Stimulated activated naive B cell treated with anti-CD40 and anti-IgM and Interleukin-4, amounts not matched to agents 10 μg/mL and 1 μg/mL and 100 μg/mL, for 72 hours (primary cell): Measurements from ENCODE around the gene GULP1.

ENCODE experiments used
- ATAC-seq, 2 donors: fragments of 150-1000 bp; cut with Tn5 transposase; replicated peaks; 2 replicates each; pipeline ENCODE4 v1.10.0; 2021; ENCODE audit warnings: moderate library complexity in 1 of 2
- DNase-seq: peaks from one replicate; pipeline ENCODE4 v3.0.0; 2021
- H3K27ac Mint-ChIP-seq: one replicate; pipeline ENCODE4 v1.8.0; 2022; ENCODE audit warnings: mild to moderate bottlenecking, mixed read lengths
- H3K27me3 Mint-ChIP-seq, 2 donors: one replicate each; pipeline ENCODE4 v1.8.0; 2022; ENCODE audit warnings: mixed read lengths in 2 of 2
- H3K36me3 Mint-ChIP-seq, 2 donors: one replicate each; pipeline ENCODE4 v1.8.0; 2022; ENCODE audit warnings: mixed read lengths in 2 of 2, mild to moderate bottlenecking in 1 of 2
- H3K4me1 Mint-ChIP-seq, 2 donors: one replicate each; pipeline ENCODE4 v1.8.0; 2022; ENCODE audit warnings: mixed read lengths in 2 of 2, mild to moderate bottlenecking in 1 of 2
- H3K4me3 Mint-ChIP-seq, 2 donors: one replicate each; pipeline ENCODE4 v1.8.0; 2022; ENCODE audit warnings: mild to moderate bottlenecking in 2 of 2, mixed read lengths in 2 of 2, moderate library complexity in 1 of 2
- H3K9me3 Mint-ChIP-seq, 2 donors: one replicate each; pipeline ENCODE4 v1.8.0; 2022; ENCODE audit warnings: mixed read lengths in 2 of 2, mild to moderate bottlenecking in 1 of 2

GULP1 gene

DNA sequence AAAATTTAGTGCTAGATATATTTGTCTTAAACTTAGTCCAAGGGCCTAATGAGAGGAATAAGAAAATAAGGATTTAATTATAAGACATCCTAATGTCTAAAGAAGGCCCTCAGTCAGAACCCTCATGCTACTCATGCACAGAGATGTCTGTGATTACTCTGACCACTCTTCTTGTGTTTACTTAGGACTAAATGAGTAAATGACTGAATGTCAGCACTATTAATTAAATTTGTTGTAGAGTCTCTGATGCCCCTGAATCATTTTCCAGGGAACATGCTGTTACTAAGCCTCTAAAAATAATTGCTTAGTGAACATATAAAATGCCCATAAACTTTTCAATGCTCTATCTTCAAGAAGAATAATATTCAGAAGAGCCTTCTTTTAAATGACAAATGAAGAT, 32.4 kb downstream of the GULP1 start:
- H3K9me3 Mint-ChIP-seq = peaks cover 3% of the 10 kb centered on the region in 2 donors
- no peaks in the 10 kb centered on the region for H3K36me3 Mint-ChIP-seq
- no peak for ATAC-seq
- H3K27ac Mint-ChIP-seq = no peak overlapping the region
- DNase-seq = no peak
- H3K4me3 Mint-ChIP-seq = no peak overlapping the region
- H3K27me3 Mint-ChIP-seq = no peaks in the 10 kb centered on the region
- no peaks in the 10 kb centered on the region for H3K4me1 Mint-ChIP-seq

DNA sequence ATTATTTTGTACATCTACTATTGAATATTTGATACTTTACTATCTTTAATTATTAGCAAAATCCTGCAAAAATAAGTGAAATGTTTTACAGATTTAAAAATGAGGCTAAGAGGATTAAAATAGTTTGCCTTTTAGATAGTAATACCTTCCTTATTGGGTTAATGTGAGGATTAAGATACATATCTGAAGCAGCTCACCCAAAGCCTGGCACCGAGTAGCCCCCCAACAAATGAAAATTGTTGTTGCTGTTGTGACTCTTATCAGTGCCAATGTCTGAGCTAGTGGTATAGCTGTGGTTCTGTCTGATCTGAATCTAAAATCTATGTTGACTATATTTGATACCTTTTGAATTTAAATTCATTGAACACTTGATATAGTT, 34.6 kb downstream of the GULP1 start:
- DNase-seq (no peak), ATAC-seq (no peak)
- Mint-ChIP-seq H3K4me3 (no peak overlapping the region), H3K27me3 (no peaks in the 10 kb centered on the region), H3K4me1 (no peaks in the 10 kb centered on the region), H3K9me3 (no peaks in the 10 kb centered on the region), H3K36me3 (no peaks in the 10 kb centered on the region), H3K27ac (no peak overlapping the region)

DNA sequence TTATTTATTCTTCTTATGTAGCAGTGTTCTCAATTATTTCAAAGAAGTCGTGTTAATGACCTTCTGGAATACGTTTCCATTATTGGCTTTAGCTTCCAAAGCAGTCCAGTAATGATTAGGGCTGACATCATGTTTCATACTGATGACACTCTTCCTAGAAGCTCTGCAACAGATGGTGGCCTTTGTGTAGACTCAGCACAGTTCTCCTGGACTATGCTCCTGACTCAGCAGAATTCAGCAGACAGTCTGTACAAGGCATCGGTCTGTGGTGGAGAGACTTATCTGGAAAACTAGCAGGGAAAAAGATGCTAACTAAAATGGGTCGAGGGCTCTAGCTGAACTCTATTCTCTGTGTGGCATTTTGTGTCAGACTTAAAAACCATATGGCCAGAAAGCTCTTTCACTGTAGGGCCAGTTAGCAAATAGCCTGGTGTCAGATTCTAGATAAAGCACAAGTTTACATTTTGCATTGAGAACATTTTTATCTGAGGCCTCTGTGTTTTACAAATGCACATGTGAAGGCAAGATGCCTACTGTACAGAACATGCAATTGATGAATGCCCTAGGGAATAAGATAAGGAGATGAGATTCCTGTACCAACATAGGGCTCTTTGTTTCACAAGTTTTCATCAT, 35.1 kb downstream of the GULP1 start:
- no peaks in the 10 kb centered on the region for H3K27me3 Mint-ChIP-seq
- no peak overlapping the region for H3K4me3 Mint-ChIP-seq
- DNase-seq = no peak
- no peak overlapping the region for H3K27ac Mint-ChIP-seq
- no peaks in the 10 kb centered on the region for H3K36me3 Mint-ChIP-seq
- no peaks in the 10 kb centered on the region for H3K9me3 Mint-ChIP-seq
- ATAC-seq = no peak
- H3K4me1 Mint-ChIP-seq = no peaks in the 10 kb centered on the region

DNA sequence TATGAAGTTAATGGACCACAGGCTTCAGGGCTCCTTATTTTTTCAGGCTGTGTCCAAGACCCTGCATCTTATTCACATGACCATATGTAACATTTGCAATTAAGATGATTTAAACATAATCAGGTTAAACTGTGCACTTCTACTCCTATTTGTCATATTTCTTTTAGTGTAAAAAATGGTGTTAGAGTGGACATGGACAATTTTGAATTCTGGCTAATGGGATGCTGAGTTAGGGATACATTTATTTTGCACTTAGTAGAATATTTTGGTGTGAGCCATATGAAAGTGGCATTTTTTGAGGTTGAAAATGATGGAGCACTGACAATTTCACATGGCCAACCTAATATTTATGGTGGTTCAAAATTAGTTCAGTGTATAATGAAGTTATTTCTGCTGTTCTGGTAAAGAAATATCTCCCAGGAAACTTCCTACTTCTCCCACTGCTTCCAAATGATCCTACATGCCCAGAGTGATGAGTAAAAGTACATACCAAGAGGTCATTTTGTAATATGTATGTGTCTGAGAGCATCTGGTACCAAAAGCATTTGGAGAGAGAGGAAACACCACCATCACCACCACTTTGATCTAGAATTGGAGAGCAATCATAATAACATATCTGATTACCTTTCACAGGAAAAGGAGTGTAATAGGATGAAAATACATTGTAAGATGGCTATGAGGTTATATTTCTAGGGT, 36.0 kb downstream of the GULP1 start:
- no peaks in the 10 kb centered on the region for H3K4me1 Mint-ChIP-seq
- no peaks in the 10 kb centered on the region for H3K36me3 Mint-ChIP-seq
- no peaks in the 10 kb centered on the region for H3K9me3 Mint-ChIP-seq
- no peak overlapping the region for H3K27ac Mint-ChIP-seq
- H3K27me3 Mint-ChIP-seq = no peaks in the 10 kb centered on the region
- DNase-seq (no peak), ATAC-seq (no peak)
- H3K4me3 Mint-ChIP-seq = no peak overlapping the region

DNA sequence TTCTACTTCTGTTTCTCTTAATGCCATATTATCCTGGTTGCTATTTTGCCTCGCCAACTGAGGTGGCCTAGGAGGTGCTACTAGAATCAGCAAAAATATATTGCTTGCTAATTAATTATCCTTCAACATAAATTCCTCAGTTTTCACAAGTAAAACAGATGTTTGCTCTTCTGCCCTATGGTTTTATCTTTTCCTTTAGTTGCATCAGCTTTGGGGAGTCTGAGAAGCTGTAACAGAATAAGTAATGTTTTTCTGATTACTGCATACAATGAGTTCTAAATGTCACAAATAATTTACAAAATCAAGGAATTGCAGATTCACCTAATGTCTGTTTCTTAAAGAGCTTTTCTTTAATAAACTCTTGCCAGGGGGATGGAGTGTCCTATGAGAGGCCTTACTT, 36.7 kb downstream of the GULP1 start:
- H3K4me3 Mint-ChIP-seq = no peak overlapping the region
- no peaks in the 10 kb centered on the region for H3K27me3 Mint-ChIP-seq
- DNase-seq (no peak), ATAC-seq (no peak)
- H3K36me3 Mint-ChIP-seq = no peaks in the 10 kb centered on the region
- no peak overlapping the region for H3K27ac Mint-ChIP-seq
- no peaks in the 10 kb centered on the region for H3K9me3 Mint-ChIP-seq
- no peaks in the 10 kb centered on the region for H3K4me1 Mint-ChIP-seq

DNA sequence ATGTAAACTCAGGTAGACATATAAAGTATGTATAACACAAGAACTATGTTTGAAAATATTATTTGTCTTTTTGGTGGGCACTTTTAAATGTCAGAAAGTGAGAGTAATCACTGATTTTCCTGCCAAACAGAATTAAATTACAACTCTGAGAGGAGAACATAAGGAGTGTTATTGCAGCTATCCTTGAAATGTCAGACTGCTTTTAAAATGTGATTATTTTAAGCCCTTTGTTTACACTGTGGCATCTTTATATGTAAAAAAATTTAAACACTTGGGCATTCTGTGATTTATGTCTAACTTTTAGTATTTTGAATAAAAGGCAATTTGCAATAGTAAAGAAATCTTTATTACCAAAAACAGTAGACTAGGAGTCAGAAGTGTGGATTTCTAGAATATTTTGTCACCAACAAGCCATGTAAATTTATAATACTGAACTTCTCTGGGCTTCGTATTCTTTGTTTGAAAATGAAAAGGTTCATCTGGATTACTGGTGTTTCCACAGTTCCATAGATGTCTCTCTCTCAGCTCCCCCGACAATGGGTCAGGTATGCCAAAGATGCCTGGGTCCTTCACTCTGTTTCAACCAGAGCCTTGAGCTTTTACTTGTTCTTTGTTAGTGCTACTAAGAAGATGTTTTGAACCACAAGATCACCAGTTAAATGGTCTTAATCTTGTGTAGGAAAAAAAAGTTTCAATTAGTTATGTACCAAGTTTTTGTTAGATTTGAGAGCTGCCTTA, 38.8 kb downstream of the GULP1 start:
- no peak overlapping the region for H3K27ac Mint-ChIP-seq
- no peaks in the 10 kb centered on the region for H3K9me3 Mint-ChIP-seq
- no peaks in the 10 kb centered on the region for H3K27me3 Mint-ChIP-seq
- H3K4me3 Mint-ChIP-seq = no peak overlapping the region
- no peaks in the 10 kb centered on the region for H3K36me3 Mint-ChIP-seq
- no peak for ATAC-seq
- no peaks in the 10 kb centered on the region for H3K4me1 Mint-ChIP-seq
- DNase-seq = no peak

DNA sequence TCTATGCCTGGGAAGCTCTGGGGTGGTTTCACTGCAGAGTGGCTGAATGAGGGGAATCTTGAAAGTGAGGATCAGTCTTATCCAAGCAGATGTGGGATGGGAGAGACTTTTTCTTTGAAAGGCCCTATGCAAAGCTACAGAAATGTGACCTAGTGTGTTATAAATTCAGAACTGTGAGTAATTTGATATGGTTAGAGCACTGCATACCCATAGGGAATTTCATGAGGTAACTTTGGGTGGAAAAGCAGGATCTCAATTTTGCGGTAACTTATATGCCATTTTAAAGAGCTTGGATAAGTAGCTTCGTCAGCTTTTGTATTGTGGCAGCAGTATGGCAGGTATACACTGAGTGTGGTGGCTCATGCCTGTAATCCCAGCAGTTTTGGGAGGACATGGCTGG, 40.9 kb downstream of the GULP1 start:
- H3K27me3 Mint-ChIP-seq = no peaks in the 10 kb centered on the region

DNA sequence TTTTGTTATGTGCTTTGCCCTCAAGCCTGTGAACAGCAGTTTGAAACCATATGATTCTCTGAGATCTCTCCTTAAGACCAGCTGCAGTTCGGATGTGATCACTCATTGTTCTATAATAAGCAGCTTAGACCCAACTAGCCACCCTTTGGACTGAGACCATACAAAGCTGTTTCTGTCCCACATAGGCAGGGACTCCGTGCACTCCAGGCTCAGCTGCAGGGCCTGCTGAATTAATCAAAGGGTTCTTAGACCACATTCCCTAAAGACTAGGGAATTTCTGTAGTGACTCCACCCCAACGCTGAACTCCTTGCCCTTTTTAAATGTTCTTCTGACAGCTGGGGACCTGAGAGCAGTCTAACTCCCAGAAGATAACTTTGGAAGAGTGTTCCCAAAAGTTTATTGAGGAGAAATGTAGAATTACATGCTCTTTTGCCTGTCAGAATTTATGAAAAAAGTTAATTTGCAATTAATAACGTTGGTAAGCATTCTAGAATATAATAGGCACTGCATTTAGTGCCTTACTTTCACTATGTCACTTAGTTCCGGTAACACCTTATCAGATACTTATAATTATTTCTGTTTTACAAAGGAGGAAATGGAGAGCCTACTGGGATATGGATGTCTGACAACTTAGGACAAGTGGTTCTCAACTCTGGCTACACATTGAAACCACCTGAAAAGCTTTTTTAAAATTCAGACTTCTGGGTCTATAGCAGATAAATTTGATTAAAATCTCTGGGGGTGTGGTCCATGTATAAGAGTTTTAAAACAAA, 42.3 kb downstream of the GULP1 start:
- Mint-ChIP-seq H3K4me3 (no peak overlapping the region), H3K36me3 (no peaks in the 10 kb centered on the region), H3K27ac (no peak overlapping the region), H3K4me1 (no peaks in the 10 kb centered on the region), H3K27me3 (no peaks in the 10 kb centered on the region), H3K9me3 (no peaks in the 10 kb centered on the region)
- ATAC-seq = no peak
- DNase-seq = no peak

More for the DNA sequence above, 40.9 kb downstream of the GULP1 start:
- Mint-ChIP-seq H3K36me3 (no peaks in the 10 kb centered on the region), H3K9me3 (no peaks in the 10 kb centered on the region), H3K4me1 (no peaks in the 10 kb centered on the region), H3K4me3 (no peak overlapping the region), H3K27ac (no peak overlapping the region)
- ATAC-seq (no peak), DNase-seq (no peak)

DNA sequence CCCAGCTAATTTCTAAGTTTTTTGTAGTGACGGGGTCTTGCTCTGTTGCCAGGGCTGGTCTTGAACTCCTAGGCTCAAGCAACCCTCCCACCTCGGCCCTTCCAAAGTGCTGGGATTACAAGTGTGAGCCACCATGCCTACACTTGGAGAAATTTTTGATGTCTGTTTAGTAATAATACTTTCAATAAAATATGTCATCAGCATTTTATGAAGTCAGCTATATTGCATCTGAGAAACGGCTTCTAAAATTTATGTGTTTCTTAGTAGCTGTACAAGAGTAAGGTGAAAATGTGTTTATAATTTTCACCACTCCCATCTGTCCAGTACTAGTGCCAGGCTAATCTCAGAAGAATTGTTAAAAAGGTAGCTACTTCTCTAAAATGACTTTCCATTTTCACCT, 46.8 kb downstream of the GULP1 start:
- H3K4me1 Mint-ChIP-seq = no peaks in the 10 kb centered on the region
- H3K4me3 Mint-ChIP-seq = no peak overlapping the region
- H3K27me3 Mint-ChIP-seq = no peaks in the 10 kb centered on the region
- DNase-seq (no peak), ATAC-seq (no peak)
- H3K36me3 Mint-ChIP-seq = no peaks in the 10 kb centered on the region
- H3K27ac Mint-ChIP-seq = no peak overlapping the region
- no peaks in the 10 kb centered on the region for H3K9me3 Mint-ChIP-seq

DNA sequence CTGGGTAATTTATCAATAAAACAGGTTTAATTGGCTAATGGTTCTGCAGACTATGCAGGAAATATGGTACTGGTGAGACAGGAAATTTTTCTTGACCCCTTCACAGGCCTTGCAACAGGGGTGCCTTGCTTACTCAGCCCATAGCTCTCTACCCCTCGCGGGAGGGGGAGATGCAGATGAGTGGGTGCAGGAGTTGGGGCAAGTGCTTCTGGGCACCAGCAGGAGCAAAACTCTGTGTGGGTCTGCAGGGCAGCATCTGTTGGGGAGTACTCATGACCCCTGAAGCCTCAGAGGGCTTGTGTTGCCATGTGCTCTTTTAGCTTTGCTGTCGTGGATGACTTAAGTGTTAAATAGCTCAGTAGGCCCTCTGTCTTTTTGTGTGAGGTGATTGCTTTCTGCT, 48.6 kb downstream of the GULP1 start:
- H3K9me3 Mint-ChIP-seq = no peaks in the 10 kb centered on the region
- H3K4me1 Mint-ChIP-seq = no peaks in the 10 kb centered on the region
- DNase-seq = no peak
- no peak overlapping the region for H3K4me3 Mint-ChIP-seq
- H3K27ac Mint-ChIP-seq = no peak overlapping the region
- no peaks in the 10 kb centered on the region for H3K36me3 Mint-ChIP-seq
- no peak for ATAC-seq
- H3K27me3 Mint-ChIP-seq = no peaks in the 10 kb centered on the region

DNA sequence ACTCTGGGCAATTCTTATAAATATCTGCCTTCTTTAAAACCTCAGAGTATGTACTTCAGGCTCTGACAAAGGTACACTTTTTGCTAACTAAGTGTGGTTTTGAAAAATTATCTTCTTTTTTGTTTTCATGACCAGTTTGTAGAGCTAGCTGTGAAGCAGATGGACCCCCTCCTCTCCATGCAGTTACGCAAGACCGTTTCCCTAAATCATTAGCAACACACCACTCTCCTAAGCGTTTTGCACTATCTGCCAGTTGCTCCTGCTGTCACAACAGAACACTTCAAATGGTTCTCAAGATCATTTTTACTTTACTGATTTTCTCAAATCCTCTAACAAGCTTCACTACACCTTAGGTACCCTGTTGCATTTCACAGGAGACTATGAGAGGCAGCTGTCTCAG, 53.3 kb downstream of the GULP1 start:
- no peak overlapping the region for H3K4me3 Mint-ChIP-seq
- H3K4me1 Mint-ChIP-seq = no peaks in the 10 kb centered on the region
- no peaks in the 10 kb centered on the region for H3K27me3 Mint-ChIP-seq
- no peak overlapping the region for H3K27ac Mint-ChIP-seq
- no peaks in the 10 kb centered on the region for H3K9me3 Mint-ChIP-seq
- ATAC-seq (no peak), DNase-seq (no peak)
- no peaks in the 10 kb centered on the region for H3K36me3 Mint-ChIP-seq

DNA sequence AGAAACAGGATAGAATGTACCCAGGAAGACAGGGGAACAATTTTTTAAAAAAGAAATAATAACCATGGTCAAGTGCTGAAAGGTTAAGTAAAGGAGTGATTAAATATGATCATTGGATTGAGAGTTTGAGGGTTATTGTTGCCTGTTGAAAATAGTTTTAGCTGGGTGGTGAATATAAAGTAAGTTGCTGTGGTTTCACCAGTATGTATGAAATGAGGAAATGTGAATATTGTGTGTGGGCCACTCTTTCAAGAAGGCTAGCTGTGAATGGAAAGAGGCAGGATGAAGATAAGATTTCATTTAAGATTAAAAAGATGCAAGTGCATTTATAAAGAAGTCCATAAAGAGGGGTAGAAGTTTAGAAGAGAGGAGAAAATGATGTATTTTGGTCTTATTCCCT, 53.8 kb downstream of the GULP1 start:
- DNase-seq (no peak), ATAC-seq (no peak)
- H3K9me3 Mint-ChIP-seq = no peaks in the 10 kb centered on the region
- H3K4me3 Mint-ChIP-seq = no peak overlapping the region
- no peaks in the 10 kb centered on the region for H3K4me1 Mint-ChIP-seq
- no peaks in the 10 kb centered on the region for H3K27me3 Mint-ChIP-seq
- H3K27ac Mint-ChIP-seq = no peak overlapping the region
- no peaks in the 10 kb centered on the region for H3K36me3 Mint-ChIP-seq

DNA sequence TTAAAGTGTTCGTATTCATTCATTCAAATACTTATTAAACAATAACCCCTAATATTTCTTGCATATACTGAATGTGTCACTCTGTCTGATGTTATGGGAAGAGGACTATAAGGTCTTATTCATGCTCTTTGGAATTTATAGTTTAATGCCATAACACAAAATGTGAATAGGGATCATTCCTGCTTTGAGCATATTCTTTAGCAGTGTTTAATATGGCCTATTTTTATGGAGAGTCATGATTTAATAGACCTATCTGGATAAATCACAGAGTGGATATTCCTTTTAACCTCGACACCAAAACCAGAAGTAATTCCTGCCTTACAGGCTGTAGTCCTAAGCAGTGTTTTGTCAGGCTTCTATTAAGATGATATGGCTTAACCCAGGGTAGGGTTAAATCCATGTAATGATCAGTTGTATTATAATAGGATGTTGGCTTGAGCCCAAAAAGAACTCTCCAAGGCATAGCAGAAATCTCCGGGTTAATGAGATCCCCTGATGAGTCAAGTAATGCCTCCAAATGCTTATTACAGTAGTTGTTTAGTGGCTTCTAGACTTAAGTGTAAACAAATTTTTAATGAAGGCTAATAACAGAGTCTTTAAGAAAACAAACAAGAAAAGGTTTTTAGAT, 54.3 kb downstream of the GULP1 start:
- Mint-ChIP-seq H3K36me3 (no peaks in the 10 kb centered on the region), H3K4me1 (no peaks in the 10 kb centered on the region), H3K9me3 (no peaks in the 10 kb centered on the region), H3K4me3 (no peak overlapping the region), H3K27ac (no peak overlapping the region), H3K27me3 (no peaks in the 10 kb centered on the region)
- ATAC-seq (no peak), DNase-seq (no peak)

DNA sequence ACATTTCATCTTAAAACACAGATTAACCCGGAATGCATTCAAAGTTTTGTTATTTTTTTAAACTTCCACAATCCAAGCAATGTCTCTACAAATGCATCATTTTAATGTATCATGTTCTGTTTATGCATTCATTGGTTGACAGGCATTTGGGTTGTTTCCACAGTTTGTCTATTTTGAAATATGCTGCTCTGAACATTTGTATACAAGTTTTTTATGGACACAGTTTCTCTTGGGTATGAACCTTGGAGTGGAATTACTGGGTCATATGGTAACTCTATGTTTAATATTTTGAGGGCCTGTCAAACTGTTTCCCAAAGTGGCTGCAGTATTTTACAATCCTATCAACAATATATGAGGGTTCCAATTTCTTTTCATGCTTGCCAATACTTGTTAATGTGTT, 57.3 kb downstream of the GULP1 start:
- no peak for DNase-seq
- H3K4me3 Mint-ChIP-seq = no peak overlapping the region
- H3K27ac Mint-ChIP-seq = no peak overlapping the region
- H3K9me3 Mint-ChIP-seq = no peaks in the 10 kb centered on the region
- no peaks in the 10 kb centered on the region for H3K4me1 Mint-ChIP-seq
- H3K36me3 Mint-ChIP-seq = no peaks in the 10 kb centered on the region
- no peak for ATAC-seq
- no peaks in the 10 kb centered on the region for H3K27me3 Mint-ChIP-seq
